IMR-90 (cell line): ENCODE results near the gene PIAS3.

Source experiments
- MAFK ChIP-seq: IDR thresholded peaks from 2 replicates; pipeline ENCODE4 v1.6.1; 2012; ENCODE audit warnings: low read depth, low read length, improper control_type of control experiment
- POLR2A ChIP-seq: IDR thresholded peaks from 2 replicates; pipeline ENCODE4 v1.6.1; 2012; ENCODE audit warnings: mild to moderate bottlenecking, low read depth, low read length
- SMC3 ChIP-seq: fragments of 150-350 bp; IDR thresholded peaks from 2 replicates; pipeline ENCODE4 v1.6.1; 2016; ENCODE audit warnings: low read depth, mild to moderate bottlenecking, antibody characterized with exemption, low read length, moderate library complexity
- TF ChIP-seq, protein P1 (sequence below): conservative IDR thresholded peaks from 2 replicates; pipeline ENCODE4 v1.5.1; 2012; ENCODE audit warnings: mild to moderate bottlenecking, low read depth, low read length, improper control_type of control experiment

DNA sequence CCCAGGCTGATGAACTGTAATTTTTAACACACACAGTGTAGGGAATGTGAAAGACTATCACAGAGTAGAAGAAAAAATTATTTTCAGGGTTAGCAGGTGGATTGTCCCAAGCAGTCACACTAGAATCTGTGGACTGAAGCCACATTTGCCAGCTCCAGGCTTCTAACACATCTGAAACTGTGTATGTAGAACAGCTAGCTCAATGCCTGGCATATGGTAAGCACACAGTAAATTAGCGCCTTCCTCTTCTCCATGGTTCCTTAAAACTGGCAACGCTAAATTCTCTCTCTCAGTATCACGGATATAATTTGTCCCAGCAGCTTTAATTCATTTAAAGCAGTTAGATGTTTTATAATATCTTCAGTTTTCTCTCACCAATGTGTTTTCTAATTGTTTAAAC, 15.8 kb downstream of the PIAS3 start:
- TF ChIP-seq POLR2A (no peak), SMC3 (no peak), MAFK (no peak)
- TF ChIP-seq, protein P1, sequence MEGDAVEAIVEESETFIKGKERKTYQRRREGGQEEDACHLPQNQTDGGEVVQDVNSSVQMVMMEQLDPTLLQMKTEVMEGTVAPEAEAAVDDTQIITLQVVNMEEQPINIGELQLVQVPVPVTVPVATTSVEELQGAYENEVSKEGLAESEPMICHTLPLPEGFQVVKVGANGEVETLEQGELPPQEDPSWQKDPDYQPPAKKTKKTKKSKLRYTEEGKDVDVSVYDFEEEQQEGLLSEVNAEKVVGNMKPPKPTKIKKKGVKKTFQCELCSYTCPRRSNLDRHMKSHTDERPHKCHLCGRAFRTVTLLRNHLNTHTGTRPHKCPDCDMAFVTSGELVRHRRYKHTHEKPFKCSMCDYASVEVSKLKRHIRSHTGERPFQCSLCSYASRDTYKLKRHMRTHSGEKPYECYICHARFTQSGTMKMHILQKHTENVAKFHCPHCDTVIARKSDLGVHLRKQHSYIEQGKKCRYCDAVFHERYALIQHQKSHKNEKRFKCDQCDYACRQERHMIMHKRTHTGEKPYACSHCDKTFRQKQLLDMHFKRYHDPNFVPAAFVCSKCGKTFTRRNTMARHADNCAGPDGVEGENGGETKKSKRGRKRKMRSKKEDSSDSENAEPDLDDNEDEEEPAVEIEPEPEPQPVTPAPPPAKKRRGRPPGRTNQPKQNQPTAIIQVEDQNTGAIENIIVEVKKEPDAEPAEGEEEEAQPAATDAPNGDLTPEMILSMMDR, result no peak
